MV-4-11 (cell line): ENCODE data around the gene LTBP1.
"Not testable (repeated sequence)": the region's sequence is repeated elsewhere in the genome, so short reads cannot be mapped to it uniquely, and the experiment has no call there.

Source experiments
- DNase-seq: peaks from one replicate; lab custom pipeline; 2025; lab: John Stamatoyannopoulos, UW

LTBP1 gene

GRCh38 chr2:33432871-33433270 lies 486.1 kb downstream of the LTBP1 start:
- DNase-seq, result no peak

GRCh38 chr2:33433279-33434235 lies 486.8 kb downstream of the LTBP1 start:
- DNase-seq, result peak; percentile 24

- no peak for DNase-seq
Measured at GRCh38 chr2:33435518-33435917, 488.8 kb downstream of the LTBP1 start.

- DNase-seq, result no peak
Measured at GRCh38 chr2:33436083-33436482, 489.3 kb downstream of the LTBP1 start.

GRCh38 chr2:33437297-33437696 lies 490.5 kb downstream of the LTBP1 start:
- DNase-seq, result no peak

GRCh38 chr2:33437815-33438214 lies 491.1 kb downstream of the LTBP1 start:
- no peak for DNase-seq

- DNase-seq, result peak; percentile 65
Measured at GRCh38 chr2:33441235-33441810, 494.6 kb downstream of the LTBP1 start.

GRCh38 chr2:33442052-33442451 lies 495.3 kb downstream of the LTBP1 start:
- DNase-seq, result not testable (repeated sequence)

- DNase-seq, result no peak
Measured at GRCh38 chr2:33442528-33443079, 495.9 kb downstream of the LTBP1 start.

- peak; percentile 6 for DNase-seq
Measured at GRCh38 chr2:33443274-33443829, 496.6 kb downstream of the LTBP1 start.

- peak; percentile 14 for DNase-seq
Measured at GRCh38 chr2:33444967-33445366, 498.2 kb downstream of the LTBP1 start.

- no peak for DNase-seq
Measured at GRCh38 chr2:33448220-33448899, 501.6 kb downstream of the LTBP1 start.
